HL-60 (cell line): Measurements from ENCODE around the gene RDX.
A peak's percentile ranks its signal among the peaks of the same experiment; 100 is the strongest.

Source experiments
- DNase-seq, 2 experiments: peaks; one replicate each; pipeline ENCODE4 v3.0.0-alpha.2; 2010 to 2020; ENCODE audit warnings: low read depth in 1 of 2, low spot score in 1 of 2
- H3K27ac ChIP-seq: fragments of 250-450 bp; sonication (Bioruptor Pico); replicated peaks from 2 replicates; pipeline ENCODE4 v1.5.1; 2020; ENCODE audit warnings: mild to moderate bottlenecking, moderate library complexity
- H3K27me3 ChIP-seq: fragments of 250-450 bp; sonication (Bioruptor Pico); 2 replicates; pipeline ENCODE4 v1.5.1; 2021; ENCODE audit warnings: mild to moderate bottlenecking, moderate library complexity; ENCODE audit not compliant: insufficient read depth, poor library complexity, severe bottlenecking
- H3K4me3 ChIP-seq: replicated peaks from 2 replicates; pipeline ENCODE4 v1.5.1; 2011; ENCODE audit warnings: mild to moderate bottlenecking, control low read depth, low read length; ENCODE audit not compliant: insufficient read depth
- CTCF ChIP-seq: IDR thresholded peaks from one replicate; pipeline ENCODE4 v1.5.1; 2011; ENCODE audit warnings: low read length, control low read depth, inconsistent platforms; ENCODE audit not compliant: insufficient read depth
- GABPA ChIP-seq: IDR thresholded peaks from 2 replicates; pipeline ENCODE4 v1.6.1; 2012; ENCODE audit warnings: low read depth
- POLR2AphosphoS5 ChIP-seq: IDR thresholded peaks from 2 replicates; pipeline ENCODE4 v1.6.1; 2012; ENCODE audit warnings: low read depth
- REST ChIP-seq: IDR thresholded peaks from 2 replicates; pipeline ENCODE4 v1.6.1; 2012; ENCODE audit warnings: low read depth; ENCODE audit not compliant: insufficient replicate concordance
- SPI1 ChIP-seq: IDR thresholded peaks from 2 replicates; pipeline ENCODE4 v1.6.1; 2012; ENCODE audit warnings: low read depth, mild to moderate bottlenecking, borderline replicate concordance

The RDX gene

GRCh38 chr11:110297726-110298300 lies 1.4 kb upstream of the RDX start:
- Histone ChIP-seq H3K4me3 (no peak overlapping the region), H3K27ac (no peak overlapping the region), H3K27me3 (no peaks in the 10 kb centered on the region)
- DNase-seq = peak in 1 of 2 experiments; percentile 48
- no peak for TF ChIP-seq REST
- TF ChIP-seq POLR2AphosphoS5 = no peak
- no peak for TF ChIP-seq CTCF
- no peak for TF ChIP-seq SPI1
- no peak for TF ChIP-seq GABPA

GRCh38 chr11:110297076-110297725 lies 787 bp upstream of the RDX start:
- H3K27ac ChIP-seq = peak overlapping the region; percentile 48
- DNase-seq = no peak
- TF ChIP-seq POLR2AphosphoS5 (no peak), CTCF (no peak), REST (no peak), GABPA (no peak), SPI1 (no peak)
- H3K4me3 ChIP-seq = peak overlapping the region; percentile 86
- no peaks in the 10 kb centered on the region for H3K27me3 ChIP-seq

- H3K27me3 ChIP-seq = no peaks in the 10 kb centered on the region
- H3K27ac ChIP-seq = peak overlapping the region; percentile 89
- H3K4me3 ChIP-seq = peak overlapping the region; percentile 86
- TF ChIP-seq SPI1 (no peak), POLR2AphosphoS5 (no peak), REST (no peak)
- peak in 1 of 2 experiments; percentile 70 for DNase-seq
Measured at GRCh38 chr11:110295531-110296225, 736 bp downstream of the RDX start.
